NCI-H128 (cell line): Measurements from ENCODE around the gene GHRL.

Source experiments
- DNase-seq: peaks from one replicate; lab custom pipeline; 2025; ENCODE audit not compliant: unreplicated experiment; lab: John Stamatoyannopoulos, UW

The GHRL gene

GRCh38 chr3:10292505-10293419, at the start of gene GHRL:
Gene GHRL (minus strand): TSS chr3:10292947. CDS start chr3:10290180, 2,767 bp downstream.
- no peak for DNase-seq

GRCh38 chr3:10341901-10342398, 49.2 kb upstream of the GHRL start:
- DNase-seq = no peak

GRCh38 chr3:10340476-10340875, 47.7 kb upstream of the GHRL start:
- no peak for DNase-seq

- no peak for DNase-seq
These were observed 47.3 kb upstream of the GHRL start for GRCh38 chr3:10340046-10340445.

- no peak for DNase-seq
These were observed 46.7 kb upstream of the GHRL start for GRCh38 chr3:10339376-10339955.

GRCh38 chr3:10338591-10339353, 46.0 kb upstream of the GHRL start:
- no peak for DNase-seq

GRCh38 chr3:10338164-10338470, 45.4 kb upstream of the GHRL start:
- DNase-seq = no peak

- DNase-seq = no peak
These were observed 44.8 kb upstream of the GHRL start for GRCh38 chr3:10337323-10338163.

- no peak for DNase-seq
These were observed 44.0 kb upstream of the GHRL start for GRCh38 chr3:10336761-10337160.

- no peak for DNase-seq
These were observed 43.3 kb upstream of the GHRL start for GRCh38 chr3:10335871-10336622.

- no peak for DNase-seq
These were observed 42.5 kb upstream of the GHRL start for GRCh38 chr3:10335190-10335738.

GRCh38 chr3:10334459-10334858, 41.7 kb upstream of the GHRL start:
- no peak for DNase-seq

- DNase-seq = no peak
These were observed 41.3 kb upstream of the GHRL start for GRCh38 chr3:10334042-10334441.

- DNase-seq = no peak
These were observed 40.6 kb upstream of the GHRL start for GRCh38 chr3:10333349-10333650.

- DNase-seq = no peak
These were observed 40.0 kb upstream of the GHRL start for GRCh38 chr3:10332481-10333348.

GRCh38 chr3:10331320-10331719, 38.6 kb upstream of the GHRL start:
- no peak for DNase-seq

- no peak for DNase-seq
These were observed 37.6 kb upstream of the GHRL start for GRCh38 chr3:10330319-10330718.

- no peak for DNase-seq
These were observed 36.8 kb upstream of the GHRL start for GRCh38 chr3:10329495-10330015.
